BE2C (cell line): ENCODE measurements around the gene ATP8B4.

Source experiments
- DNase-seq: peaks from one replicate; pipeline ENCODE4 v3.0.0-alpha.2; 2020
- H3K27me3 ChIP-seq: fragments of 250-450 bp; sonication (Bioruptor Pico); 2 replicates; pipeline ENCODE4 v1.5.1; 2020; ENCODE audit warnings: mild to moderate bottlenecking
- H3K36me3 ChIP-seq: fragments of 250-450 bp; sonication (Bioruptor Pico); 2 replicates; pipeline ENCODE4 v1.5.1; 2020; ENCODE audit warnings: mild to moderate bottlenecking
- H3K4me1 ChIP-seq: fragments of 250-450 bp; sonication (Bioruptor Pico); 2 replicates; pipeline ENCODE4 v1.5.1; 2020
- H3K4me3 ChIP-seq: 2 replicates; pipeline ENCODE4 v1.5.1; 2011; ENCODE audit warnings: low read depth, low read length
- H3K9me3 ChIP-seq: fragments of 250-450 bp; sonication (Bioruptor Pico); 2 replicates; pipeline ENCODE4 v1.5.1; 2020
- TF ChIP-seq, protein P1 (sequence below): IDR thresholded peaks from 2 replicates; pipeline ENCODE4 v1.5.1; 2012; ENCODE audit warnings: mild to moderate bottlenecking, low read depth, low read length

ATP8B4 gene

DNA sequence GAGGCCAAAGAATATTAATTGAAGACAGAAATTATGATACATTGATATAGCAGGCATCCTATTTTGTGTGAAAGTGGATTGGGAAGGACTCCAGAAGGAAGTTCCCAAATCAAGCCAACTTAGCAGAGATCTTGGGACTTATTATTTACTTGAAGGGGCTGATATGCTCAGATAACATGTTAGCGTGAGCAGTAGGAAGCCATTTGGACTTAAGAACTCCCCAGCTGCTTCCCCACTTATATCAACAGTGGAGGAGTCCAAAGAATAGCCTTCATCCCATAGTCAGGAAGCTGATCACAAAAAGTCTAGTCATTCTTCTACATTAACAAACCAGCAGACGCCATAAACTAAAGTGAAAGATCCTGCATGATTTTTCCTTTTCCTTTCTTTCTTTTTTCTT lies 200.0 kb downstream of the ATP8B4 start:
- no peaks in the 10 kb centered on the region for H3K36me3 ChIP-seq
- TF ChIP-seq, protein P1, sequence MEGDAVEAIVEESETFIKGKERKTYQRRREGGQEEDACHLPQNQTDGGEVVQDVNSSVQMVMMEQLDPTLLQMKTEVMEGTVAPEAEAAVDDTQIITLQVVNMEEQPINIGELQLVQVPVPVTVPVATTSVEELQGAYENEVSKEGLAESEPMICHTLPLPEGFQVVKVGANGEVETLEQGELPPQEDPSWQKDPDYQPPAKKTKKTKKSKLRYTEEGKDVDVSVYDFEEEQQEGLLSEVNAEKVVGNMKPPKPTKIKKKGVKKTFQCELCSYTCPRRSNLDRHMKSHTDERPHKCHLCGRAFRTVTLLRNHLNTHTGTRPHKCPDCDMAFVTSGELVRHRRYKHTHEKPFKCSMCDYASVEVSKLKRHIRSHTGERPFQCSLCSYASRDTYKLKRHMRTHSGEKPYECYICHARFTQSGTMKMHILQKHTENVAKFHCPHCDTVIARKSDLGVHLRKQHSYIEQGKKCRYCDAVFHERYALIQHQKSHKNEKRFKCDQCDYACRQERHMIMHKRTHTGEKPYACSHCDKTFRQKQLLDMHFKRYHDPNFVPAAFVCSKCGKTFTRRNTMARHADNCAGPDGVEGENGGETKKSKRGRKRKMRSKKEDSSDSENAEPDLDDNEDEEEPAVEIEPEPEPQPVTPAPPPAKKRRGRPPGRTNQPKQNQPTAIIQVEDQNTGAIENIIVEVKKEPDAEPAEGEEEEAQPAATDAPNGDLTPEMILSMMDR = no peak
- no peak for DNase-seq

DNA sequence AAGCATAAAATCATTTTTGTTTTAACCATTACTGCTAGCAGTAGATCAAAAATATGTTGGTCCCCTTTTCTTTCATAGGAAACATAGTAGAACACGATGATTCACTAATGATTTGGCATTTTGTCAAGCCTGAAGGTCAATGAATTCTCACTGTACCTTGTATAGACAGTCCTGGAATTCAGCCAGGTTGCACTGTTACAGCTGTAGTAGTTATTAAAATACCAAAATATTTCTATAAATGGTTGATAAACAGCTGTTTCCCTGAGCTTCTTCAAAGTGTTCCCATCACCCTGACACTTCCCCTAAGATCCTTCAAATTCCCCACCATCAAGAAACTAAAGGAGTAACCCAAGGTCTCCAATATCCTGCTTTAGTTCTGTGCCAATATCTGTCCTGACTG lies 200.9 kb downstream of the ATP8B4 start:
- H3K27me3 ChIP-seq = no peaks in the 10 kb centered on the region

More for the DNA sequence above, 200.0 kb downstream of the ATP8B4 start:
- Histone ChIP-seq H3K9me3 (no peaks in the 10 kb centered on the region), H3K4me3 (no peak overlapping the region), H3K27me3 (no peaks in the 10 kb centered on the region), H3K4me1 (no peaks in the 10 kb centered on the region)

DNA sequence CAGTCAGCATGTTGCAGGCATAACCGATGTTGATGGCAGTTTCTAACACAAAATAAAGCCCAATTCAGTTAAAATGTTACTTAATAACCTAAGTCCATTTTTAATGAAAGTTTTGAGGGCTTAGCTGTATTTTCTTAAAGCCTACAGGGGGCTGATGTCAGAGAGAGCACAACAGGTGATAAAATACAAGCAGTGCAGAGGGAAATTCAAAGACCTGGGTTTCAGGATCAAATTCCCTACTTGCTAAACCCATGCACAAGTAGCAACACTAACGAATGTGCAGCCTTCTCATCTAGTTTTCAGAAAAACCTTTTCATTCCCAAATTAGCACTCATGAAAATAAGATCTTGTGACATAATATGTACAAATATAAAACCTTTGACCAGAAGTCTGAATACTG lies 202.0 kb downstream of the ATP8B4 start:
- TF ChIP-seq, protein P1 = no peak
- no peaks in the 10 kb centered on the region for H3K9me3 ChIP-seq
- no peaks in the 10 kb centered on the region for H3K4me1 ChIP-seq
- H3K4me3 ChIP-seq = no peak overlapping the region
- no peaks in the 10 kb centered on the region; the same call in 1 of the 2 replicates for H3K27me3 ChIP-seq
- H3K36me3 ChIP-seq = no peaks in the 10 kb centered on the region
- no peak for DNase-seq

More for the DNA sequence above, 200.9 kb downstream of the ATP8B4 start:
- Histone ChIP-seq H3K36me3 (no peaks in the 10 kb centered on the region), H3K4me1 (no peaks in the 10 kb centered on the region), H3K4me3 (no peak overlapping the region), H3K9me3 (no peaks in the 10 kb centered on the region)
- DNase-seq = no peak
- TF ChIP-seq, protein P1 = no peak

DNA sequence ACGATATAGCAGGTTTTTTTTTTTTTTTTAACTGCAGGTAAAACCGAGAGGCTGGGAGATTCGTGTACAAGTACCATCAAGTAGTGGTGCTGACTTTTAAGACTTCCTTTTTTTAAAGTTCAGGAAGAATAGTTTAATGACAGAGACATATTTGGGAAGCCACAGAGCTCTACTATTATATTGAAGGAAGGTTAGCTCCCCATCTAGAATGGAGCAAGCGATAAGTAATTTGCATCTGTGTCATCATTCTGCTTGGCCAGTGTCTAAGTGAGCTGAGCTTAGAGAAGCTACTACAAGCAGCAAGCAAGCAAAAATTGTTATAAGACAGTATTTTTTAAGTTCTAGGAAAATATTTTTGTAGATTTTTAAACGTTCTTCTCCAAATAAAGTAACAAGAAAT lies 203.2 kb downstream of the ATP8B4 start:
- TF ChIP-seq, protein P1 = no peak
- Histone ChIP-seq H3K4me1 (no peaks in the 10 kb centered on the region), H3K9me3 (no peaks in the 10 kb centered on the region), H3K27me3 (no peaks in the 10 kb centered on the region; the same call in 1 of the 2 replicates), H3K4me3 (no peak overlapping the region), H3K36me3 (no peaks in the 10 kb centered on the region)
- no peak for DNase-seq

DNA sequence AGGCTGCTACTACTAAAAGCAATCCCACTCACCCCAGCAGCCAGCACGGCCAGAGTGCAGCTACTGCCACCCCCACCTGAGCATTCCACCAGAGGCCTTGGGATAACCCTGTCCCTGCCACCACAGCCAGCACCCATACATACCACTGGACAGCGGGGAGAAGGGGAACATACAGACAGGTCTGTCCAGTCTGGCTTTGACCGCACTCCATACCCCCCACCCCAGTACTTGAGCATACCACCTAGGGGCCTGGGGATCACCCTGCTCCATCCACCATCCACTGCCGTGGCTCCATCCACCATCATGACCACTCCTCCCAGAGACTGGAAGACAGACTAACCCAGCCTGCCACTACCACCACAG lies 210.1 kb downstream of the ATP8B4 start:
- TF ChIP-seq, protein P1 = no peak
- Histone ChIP-seq H3K4me1 (no peaks in the 10 kb centered on the region), H3K36me3 (no peaks in the 10 kb centered on the region), H3K4me3 (no peak overlapping the region), H3K27me3 (no peaks in the 10 kb centered on the region; the same call in 1 of the 2 replicates), H3K9me3 (no peaks in the 10 kb centered on the region)
- no peak for DNase-seq

DNA sequence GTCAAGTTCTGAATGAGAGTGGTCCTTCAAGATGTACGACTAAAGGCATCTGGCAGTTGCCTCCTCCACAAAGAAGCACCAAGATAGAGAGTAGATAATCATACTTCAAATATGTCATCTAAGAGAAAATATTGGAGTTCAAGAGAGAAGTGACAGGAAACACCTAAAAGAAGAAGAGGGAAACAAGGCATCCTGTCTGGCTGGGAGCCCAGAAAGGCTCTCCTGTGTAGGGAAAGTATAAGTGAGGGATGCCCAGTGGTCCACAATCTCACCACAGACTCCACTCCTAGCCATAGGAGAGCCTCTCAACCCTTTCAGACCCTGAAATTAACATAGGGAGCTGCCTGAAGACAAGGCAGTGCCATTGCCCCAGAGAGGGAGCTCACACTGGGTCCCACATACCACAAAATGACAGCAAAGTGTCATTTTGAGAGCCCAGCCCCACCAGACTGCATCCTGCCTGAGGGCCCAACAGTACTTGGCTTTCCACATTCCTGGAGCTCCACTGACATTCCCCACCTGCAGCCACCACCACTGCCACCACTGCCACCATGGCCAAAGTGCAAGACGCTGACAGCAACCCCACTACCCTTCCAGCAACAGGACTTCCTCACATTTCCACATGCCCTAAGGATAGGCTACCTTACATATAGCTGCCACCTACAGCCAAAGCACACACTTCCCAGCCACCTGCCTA lies 210.6 kb downstream of the ATP8B4 start:
- TF ChIP-seq, protein P1 = no peak
- Histone ChIP-seq H3K9me3 (no peaks in the 10 kb centered on the region), H3K36me3 (no peaks in the 10 kb centered on the region), H3K4me3 (no peak overlapping the region), H3K27me3 (no peaks in the 10 kb centered on the region; the same call in 1 of the 2 replicates), H3K4me1 (no peaks in the 10 kb centered on the region)
- DNase-seq = no peak
